ENCODE measurements around the gene NETO2.
"Not testable (repeated sequence)": the region's sequence is repeated elsewhere in the genome, so short reads cannot be mapped to it uniquely, and the experiment has no call there.

Gene NETO2

GRCh38 chr16:47064775-47065174, 79.0 kb downstream of the NETO2 start:
- no peak for DNase-seq (ENCODE audit: low spot score)

GRCh38 chr16:47063011-47063724, 80.6 kb downstream of the NETO2 start:
- no peak for DNase-seq (ENCODE audit: low spot score)

- DNase-seq (ENCODE audit: low spot score), result no peak
Measured at GRCh38 chr16:47061204-47061603, 82.5 kb downstream of the NETO2 start.

GRCh38 chr16:47060596-47060995, 83.1 kb downstream of the NETO2 start:
- no peak for DNase-seq (ENCODE audit: low spot score)

- DNase-seq (ENCODE audit: low spot score), result no peak
Measured at GRCh38 chr16:47059991-47060390, 83.8 kb downstream of the NETO2 start.

GRCh38 chr16:47059130-47059529, 84.6 kb downstream of the NETO2 start:
- DNase-seq (ENCODE audit: low spot score), result not testable (repeated sequence)

- DNase-seq (ENCODE audit: low spot score), result no peak
Measured at GRCh38 chr16:47058295-47059086, 85.3 kb downstream of the NETO2 start.

- no peak for DNase-seq (ENCODE audit: low spot score)
Measured at GRCh38 chr16:47057630-47057993, 86.1 kb downstream of the NETO2 start.

GRCh38 chr16:47056688-47057629, 86.8 kb downstream of the NETO2 start:
- no peak for DNase-seq (ENCODE audit: low spot score)

- not testable (repeated sequence) for DNase-seq (ENCODE audit: low spot score)
Measured at GRCh38 chr16:47056061-47056460, 87.7 kb downstream of the NETO2 start.

- no peak for DNase-seq (ENCODE audit: low spot score)
Measured at GRCh38 chr16:47055136-47055885, 88.4 kb downstream of the NETO2 start.

GRCh38 chr16:47054306-47054705, 89.4 kb downstream of the NETO2 start:
- no peak for DNase-seq (ENCODE audit: low spot score)

GRCh38 chr16:47053895-47054294, 89.8 kb downstream of the NETO2 start:
- DNase-seq (ENCODE audit: low spot score), result no peak

- no peak for DNase-seq (ENCODE audit: low spot score)
Measured at GRCh38 chr16:47052666-47053640, 90.8 kb downstream of the NETO2 start.

- DNase-seq (ENCODE audit: low spot score), result no peak
Measured at GRCh38 chr16:47051031-47051430, 92.7 kb downstream of the NETO2 start.

GRCh38 chr16:47049901-47050583, 93.7 kb downstream of the NETO2 start:
- no peak for DNase-seq (ENCODE audit: low spot score)

GRCh38 chr16:47047524-47048203, 96.1 kb downstream of the NETO2 start:
- DNase-seq (ENCODE audit: low spot score), result no peak

GRCh38 chr16:47046726-47047523, 96.8 kb downstream of the NETO2 start:
- no peak for DNase-seq (ENCODE audit: low spot score)
